NK-92 treated with Interleukin-12 subunit alpha and Interleukin-12 subunit beta, amount 100 ng/mL, for 24 hours (cell line): ENCODE data around the gene EFNA5.

ENCODE experiments used
- DNase-seq: peaks from one replicate; lab custom pipeline; 2025; lab: John Stamatoyannopoulos, UW

The EFNA5 gene

DNA sequence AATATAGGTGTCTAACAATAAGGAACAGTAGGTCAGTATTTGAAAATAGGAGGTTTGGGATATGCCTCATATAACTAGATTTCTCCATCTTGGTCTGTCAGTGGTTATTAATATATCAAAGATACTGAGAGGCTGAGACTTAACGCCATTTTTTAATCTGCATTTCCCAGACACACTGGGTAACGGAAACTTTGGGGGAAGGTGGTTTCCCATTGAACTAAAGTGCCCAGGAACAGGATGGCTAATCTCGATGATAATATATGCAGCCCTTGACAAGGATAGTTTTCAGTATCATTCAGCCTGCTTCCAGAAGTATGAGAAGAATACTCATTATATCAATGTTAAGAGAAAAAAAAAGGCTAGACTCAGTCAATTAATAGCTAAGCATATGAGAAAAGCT, 30.7 kb downstream of the EFNA5 start:
- no peak for DNase-seq

GRCh38 chr5:107636555-107636954, 34.2 kb downstream of the EFNA5 start:
- no peak for DNase-seq

DNA sequence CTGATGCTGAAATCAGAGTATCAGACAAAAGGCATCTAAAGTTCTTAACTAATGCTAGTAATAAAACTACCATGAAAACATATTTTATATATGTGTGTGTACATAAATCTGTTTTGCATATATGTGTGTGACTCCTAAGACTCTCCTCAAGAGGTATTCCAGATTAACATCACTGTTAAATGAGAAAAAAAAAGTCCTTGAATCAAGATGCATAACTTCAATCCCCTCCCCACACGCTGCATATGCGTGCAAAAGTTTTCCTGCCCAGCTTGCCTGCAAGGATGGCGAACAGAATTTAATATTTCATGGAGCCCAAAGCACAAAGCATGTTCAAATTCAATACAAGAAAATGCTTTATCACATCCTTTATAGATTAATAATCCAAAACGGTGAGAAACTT, 34.7 kb downstream of the EFNA5 start:
- no peak for DNase-seq

- no peak for DNase-seq
Measured at GRCh38 chr5:107634981-107635848, 35.5 kb downstream of the EFNA5 start.

DNA sequence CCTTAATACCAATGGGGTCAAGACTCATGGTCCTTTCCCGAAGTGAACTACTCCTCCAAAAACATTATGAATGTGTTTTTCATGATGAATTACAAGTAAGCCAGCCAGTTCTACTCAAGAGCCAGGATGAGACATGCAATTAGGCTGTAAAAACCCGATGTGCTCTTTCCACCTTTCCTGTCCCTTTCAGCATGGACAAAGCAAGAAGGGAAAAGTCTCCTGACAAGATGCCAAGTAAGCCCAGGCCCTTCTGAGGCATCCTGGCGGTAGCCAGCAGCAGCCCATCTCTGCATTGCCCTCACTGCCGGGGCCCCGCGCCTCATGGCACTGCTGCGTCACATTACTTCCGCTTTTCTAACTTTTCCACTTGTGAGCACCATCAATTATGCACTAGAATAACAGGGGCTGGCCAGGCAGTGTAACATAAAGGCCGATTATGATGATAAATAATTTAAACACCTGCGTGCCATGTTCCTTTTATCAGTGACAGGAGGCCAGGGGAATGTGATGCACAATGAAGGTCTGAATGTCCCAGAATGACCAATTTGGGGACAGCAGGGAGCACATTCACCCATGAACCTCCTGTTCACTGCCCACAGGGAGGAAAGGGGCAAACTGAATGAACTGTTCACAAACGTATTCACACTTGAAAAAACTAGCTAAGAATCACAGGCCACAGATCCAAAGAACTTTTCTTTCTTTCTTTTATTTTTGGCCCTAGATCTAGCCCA, 37.4 kb downstream of the EFNA5 start:
- DNase-seq, result no peak

- DNase-seq, result no peak
Measured at GRCh38 chr5:107631805-107632362, 38.9 kb downstream of the EFNA5 start.

DNA sequence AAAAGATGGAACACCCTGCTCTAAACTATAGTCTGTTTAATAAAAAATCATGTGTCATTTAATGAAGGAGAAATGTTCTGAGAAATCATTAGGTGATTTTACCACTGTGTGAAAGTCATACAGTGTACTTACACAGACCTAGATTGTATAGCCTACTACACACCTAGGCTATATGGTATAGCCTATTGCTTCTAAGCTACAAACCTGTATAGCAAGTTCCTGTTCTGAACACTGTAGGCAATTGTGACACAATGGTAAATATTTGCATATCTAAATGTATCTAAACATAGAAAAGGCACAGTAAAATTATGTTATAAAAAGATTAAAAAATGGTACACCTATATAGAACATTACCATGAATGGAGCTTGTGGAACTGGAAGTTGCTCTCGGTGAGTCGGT, 40.6 kb downstream of the EFNA5 start:
- no peak for DNase-seq

DNA sequence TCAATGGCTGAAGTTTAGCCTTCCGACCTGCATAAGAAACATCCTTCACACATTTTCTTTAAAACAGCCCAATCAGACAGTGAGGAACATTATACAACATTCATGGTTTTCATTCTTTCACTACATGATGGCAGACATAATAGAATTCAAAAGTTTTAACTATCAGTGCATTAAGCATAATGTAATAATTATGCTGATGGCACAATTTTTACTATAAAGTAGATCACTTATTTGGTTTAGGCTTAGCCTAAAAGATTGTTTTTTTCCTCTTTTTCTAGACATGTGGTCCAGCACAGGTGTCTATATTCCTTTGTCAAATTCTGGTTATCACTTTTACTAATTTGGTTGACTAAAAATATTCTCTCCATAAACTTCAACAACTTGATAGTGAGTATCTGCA, 46.5 kb downstream of the EFNA5 start:
- no peak for DNase-seq

GRCh38 chr5:107621089-107621488, 49.6 kb downstream of the EFNA5 start:
- DNase-seq, result no peak

- DNase-seq, result no peak
Measured at GRCh38 chr5:107619781-107620180, 51.0 kb downstream of the EFNA5 start.

DNA sequence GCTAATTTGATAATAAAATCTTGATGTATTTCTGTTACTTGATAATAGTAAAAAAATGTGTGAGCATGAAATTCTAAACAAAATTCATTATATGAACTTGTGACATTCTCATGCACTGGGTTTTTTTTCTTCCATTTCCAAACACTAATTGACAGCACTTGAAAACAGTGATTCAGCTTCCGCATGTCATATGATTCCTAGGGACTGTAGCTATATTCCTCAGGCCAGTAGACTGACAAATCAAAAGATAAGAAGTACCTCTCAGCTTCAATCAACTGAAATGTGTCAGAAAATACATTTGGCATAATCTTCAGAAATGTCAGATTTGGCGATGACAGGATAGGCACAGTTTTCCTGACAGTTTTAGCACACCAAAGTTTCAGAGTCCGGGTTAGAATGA, 52.5 kb downstream of the EFNA5 start:
- DNase-seq, result no peak

DNA sequence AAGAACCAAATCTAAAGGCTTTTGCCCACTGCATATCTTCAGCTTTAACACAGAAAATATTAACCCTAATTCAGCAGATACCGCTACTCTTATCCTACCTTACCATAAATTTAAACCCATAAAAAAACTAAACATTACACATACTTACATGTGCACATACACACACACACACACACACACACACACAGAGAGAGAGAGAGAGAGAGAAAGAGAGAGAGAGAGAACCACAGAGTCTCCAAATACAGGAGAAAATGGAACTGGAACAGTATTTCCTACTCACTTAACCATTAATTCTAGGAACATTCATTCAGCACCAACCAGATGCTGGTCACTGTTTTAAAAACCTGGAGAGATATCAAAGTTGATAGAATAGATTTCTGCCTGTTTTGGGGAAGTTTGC, 53.7 kb downstream of the EFNA5 start:
- no peak for DNase-seq

- no peak for DNase-seq
Measured at GRCh38 chr5:107616213-107616612, 54.5 kb downstream of the EFNA5 start.

- no peak for DNase-seq
Measured at GRCh38 chr5:107615299-107615817, 55.4 kb downstream of the EFNA5 start.

GRCh38 chr5:107612541-107612940, 58.2 kb downstream of the EFNA5 start:
- no peak for DNase-seq

DNA sequence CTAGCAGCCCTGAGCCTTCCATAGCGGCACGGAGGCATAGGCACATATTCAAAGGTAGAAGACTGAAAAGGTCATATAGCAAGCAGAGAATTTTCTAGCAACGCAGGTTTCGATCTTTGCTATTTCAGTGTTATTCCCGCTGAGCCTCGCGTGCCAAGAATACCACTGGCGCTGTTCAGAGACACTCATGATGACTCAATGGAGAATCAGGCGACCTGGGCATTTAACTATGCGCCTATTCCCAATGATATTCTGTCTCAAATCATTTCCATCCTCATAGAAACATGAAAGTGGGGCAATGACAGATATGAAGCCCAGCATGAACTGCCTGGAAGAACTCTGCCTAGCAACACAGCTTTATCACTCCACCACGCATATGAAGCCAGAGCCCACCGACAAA, 59.9 kb downstream of the EFNA5 start:
- no peak for DNase-seq

GRCh38 chr5:107607671-107608345, 62.9 kb downstream of the EFNA5 start:
- DNase-seq, result no peak

- no peak for DNase-seq
Measured at GRCh38 chr5:107607196-107607595, 63.5 kb downstream of the EFNA5 start.

DNA sequence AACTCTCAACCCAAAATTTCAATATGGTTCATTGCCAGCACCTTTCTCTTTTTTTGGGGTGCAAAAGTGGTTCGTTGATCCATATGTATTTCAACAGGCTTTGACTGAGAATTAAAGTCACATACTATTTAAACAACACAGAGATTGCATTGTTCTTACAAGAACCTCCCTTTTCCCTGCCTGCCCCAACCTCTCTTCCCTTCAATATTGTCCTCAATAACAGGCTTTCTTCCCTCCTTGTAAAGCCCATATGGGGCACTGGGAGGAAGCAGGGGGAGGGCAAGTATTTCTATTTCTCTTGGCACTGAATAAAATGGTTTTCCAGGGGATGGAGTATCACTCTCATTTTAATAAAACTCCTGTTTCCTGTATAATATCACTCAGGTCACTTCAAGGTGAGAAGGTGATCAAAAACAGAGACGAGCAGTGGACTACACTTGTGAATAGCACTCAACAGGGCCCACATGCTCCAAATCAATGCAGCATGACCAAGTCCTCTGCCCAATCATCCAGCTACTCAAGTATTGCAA, 65.1 kb downstream of the EFNA5 start:
- DNase-seq, result no peak

DNA sequence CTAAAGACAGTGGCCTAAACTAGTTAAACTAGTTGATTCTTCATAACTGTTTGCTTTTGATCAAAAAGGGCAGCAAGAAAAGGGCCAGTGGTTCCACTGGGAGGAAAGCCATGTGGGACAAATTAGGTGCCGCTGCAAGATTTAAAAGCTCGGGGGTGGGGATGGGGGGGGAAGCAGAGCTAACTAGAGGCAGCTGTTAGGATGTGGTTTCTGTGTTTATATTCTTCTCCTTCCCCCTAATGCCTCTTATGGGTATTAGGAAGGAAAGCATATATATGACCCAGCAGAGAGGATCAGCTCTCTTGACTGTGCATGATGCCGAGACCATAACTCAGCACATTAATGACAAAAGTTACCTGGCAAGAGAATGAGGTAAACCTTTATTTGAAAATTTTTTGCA, 65.7 kb downstream of the EFNA5 start:
- no peak for DNase-seq

- no peak for DNase-seq
Measured at GRCh38 chr5:107604146-107604910, 66.4 kb downstream of the EFNA5 start.
